DND-41 (cell line): ENCODE results near the gene FIZ1.

ENCODE experiments used
- CTCF ChIP-seq: IDR thresholded peaks from 2 replicates; pipeline ENCODE4 v1.5.1; 2012; ENCODE audit warnings: borderline replicate concordance, low read length, moderate library complexity, mild to moderate bottlenecking; ENCODE audit not compliant: poor library complexity, severe bottlenecking; ENCODE audit errors: extremely low read depth
- EZH2 ChIP-seq: IDR thresholded peaks from 3 replicates; pipeline ENCODE4 v1.6.1; 2012; ENCODE audit warnings: borderline replicate concordance, low read depth, mild to moderate bottlenecking, moderate library complexity, low read length, inconsistent platforms; ENCODE audit not compliant: severe bottlenecking

DNA sequence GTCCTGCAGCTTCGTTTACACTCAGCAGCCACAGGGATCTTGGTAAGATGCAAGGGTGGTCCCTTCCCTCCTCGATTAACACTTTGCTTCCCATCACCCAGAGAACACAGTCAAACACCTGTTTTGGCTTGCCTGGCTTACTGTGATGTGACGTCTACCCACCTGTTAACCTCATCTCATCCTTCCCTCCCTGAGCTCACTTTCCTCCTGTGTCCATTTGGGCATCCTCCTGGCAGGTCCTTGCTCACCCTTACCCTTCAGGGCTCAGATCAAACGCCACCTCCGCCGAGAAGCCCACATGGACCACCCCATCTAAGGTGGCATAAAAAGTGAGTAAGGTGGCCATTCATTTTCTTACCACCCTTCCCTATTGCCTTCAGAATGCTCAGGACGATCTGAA, 9.2 kb downstream of the FIZ1 start:
- TF ChIP-seq CTCF (no peak), EZH2 (no peak)
